IPS-18a (cell line): Measurements from ENCODE around the gene FIGLA.

Experiments
- H3K27ac ChIP-seq: one replicate; pipeline ENCODE4 v1.5.1; 2013; ENCODE audit warnings: low read length
- H3K27me3 ChIP-seq: one replicate; pipeline ENCODE4 v1.6.1; 2013; ENCODE audit warnings: mild to moderate bottlenecking, low read length; ENCODE audit not compliant: control insufficient read depth, insufficient read depth
- H3K36me3 ChIP-seq: one replicate; pipeline ENCODE4 v1.6.1; 2013; ENCODE audit warnings: low read depth, low read length; ENCODE audit not compliant: control insufficient read depth
- H3K4me1 ChIP-seq: one replicate; pipeline ENCODE4 v1.6.1; 2013; ENCODE audit warnings: low read depth, low read length; ENCODE audit not compliant: control insufficient read depth
- H3K4me3 ChIP-seq: one replicate; pipeline ENCODE4 v1.5.1; 2013; ENCODE audit warnings: low read length
- H3K9ac ChIP-seq: one replicate; pipeline ENCODE4 v1.6.1; 2013; ENCODE audit warnings: mild to moderate bottlenecking, low read length, moderate library complexity
- H3K9me3 ChIP-seq: one replicate; pipeline ENCODE4 v1.6.1; 2013; ENCODE audit warnings: low read depth, low read length; ENCODE audit not compliant: control insufficient read depth

FIGLA gene

DNA sequence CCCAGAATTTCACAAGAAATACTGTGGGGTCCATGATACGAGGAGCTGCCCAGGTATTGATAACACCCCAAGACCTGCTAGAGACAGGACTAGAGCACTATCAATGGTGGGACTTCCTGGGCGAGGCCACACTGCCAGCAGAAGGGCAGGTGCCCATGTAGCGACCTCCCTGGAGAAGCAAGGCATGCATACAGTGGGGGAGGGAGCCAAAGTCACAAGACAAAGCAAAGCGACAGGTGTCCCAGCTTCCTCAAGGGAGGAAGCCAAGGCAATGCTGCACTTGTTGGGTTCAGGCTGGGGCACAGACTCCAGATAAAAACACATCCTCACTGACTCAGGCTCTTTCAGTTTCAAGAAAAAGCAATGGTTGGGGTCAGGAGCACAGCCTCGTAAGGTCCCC, 37.7 kb upstream of the FIGLA start:
- Histone ChIP-seq H3K36me3 (no peaks in the 10 kb centered on the region), H3K4me3 (no peak overlapping the region), H3K9me3 (no peaks in the 10 kb centered on the region), H3K27me3 (no peaks in the 10 kb centered on the region), H3K27ac (no peak overlapping the region), H3K4me1 (peaks cover 7% of the 10 kb centered on the region), H3K9ac (no peak overlapping the region)

DNA sequence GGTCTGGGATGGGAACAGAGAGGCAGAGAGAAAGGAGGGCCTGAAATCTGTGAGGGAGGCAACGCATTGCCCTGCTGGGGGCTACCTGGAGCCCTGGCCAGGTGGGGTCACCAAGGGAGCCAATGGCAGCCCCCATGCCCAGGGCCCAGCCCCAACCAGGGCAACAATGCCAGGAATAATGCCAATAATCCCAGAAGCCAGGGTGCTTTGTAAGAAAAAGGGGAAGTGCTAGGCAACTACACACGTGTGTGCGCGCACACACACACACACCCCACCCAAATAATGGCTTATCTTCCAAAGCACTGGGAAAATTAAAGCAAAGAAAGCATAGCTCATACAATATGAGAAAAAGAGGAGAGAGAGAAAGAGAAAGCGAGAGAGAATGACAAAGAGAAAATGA, 36.9 kb upstream of the FIGLA start:
- Histone ChIP-seq H3K9me3 (no peaks in the 10 kb centered on the region), H3K36me3 (no peaks in the 10 kb centered on the region), H3K4me1 (peaks cover 7% of the 10 kb centered on the region), H3K9ac (no peak overlapping the region), H3K27ac (no peak overlapping the region), H3K27me3 (no peaks in the 10 kb centered on the region), H3K4me3 (no peak overlapping the region)

DNA sequence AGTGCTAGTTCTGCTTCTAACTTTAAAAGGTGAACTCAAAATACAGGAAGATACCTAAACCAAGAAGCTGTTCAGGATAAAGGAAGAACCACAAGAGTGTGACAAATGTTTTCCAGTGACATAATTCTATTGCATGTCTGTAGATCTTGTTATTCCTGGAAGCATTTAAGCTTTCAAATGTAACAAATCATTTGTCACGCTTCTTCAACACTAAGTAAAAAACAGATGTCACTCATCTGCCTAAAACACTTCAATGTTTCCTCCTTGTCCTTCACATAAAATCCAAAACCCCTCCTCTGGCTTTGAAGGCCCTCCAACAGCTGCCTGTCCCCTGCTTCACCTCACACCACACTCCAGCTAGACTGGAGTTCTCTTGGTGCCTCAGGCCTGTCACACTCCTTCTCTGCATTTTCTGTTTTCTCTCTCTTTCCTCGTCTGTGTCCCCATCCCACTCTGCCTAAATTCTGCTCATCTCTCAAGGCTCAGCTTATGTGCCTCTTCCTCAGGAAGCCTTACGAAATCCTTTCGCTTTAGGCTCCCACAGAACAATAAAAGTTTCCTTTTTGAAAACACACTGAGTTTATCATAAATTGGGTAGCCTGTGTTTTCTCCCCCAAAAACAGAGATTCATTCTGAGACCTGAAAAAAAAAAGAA, 36.4 kb upstream of the FIGLA start:
- Histone ChIP-seq H3K36me3 (no peaks in the 10 kb centered on the region), H3K27ac (no peak overlapping the region), H3K4me1 (peaks cover 7% of the 10 kb centered on the region), H3K9ac (no peak overlapping the region), H3K4me3 (no peak overlapping the region), H3K27me3 (no peaks in the 10 kb centered on the region), H3K9me3 (no peaks in the 10 kb centered on the region)

DNA sequence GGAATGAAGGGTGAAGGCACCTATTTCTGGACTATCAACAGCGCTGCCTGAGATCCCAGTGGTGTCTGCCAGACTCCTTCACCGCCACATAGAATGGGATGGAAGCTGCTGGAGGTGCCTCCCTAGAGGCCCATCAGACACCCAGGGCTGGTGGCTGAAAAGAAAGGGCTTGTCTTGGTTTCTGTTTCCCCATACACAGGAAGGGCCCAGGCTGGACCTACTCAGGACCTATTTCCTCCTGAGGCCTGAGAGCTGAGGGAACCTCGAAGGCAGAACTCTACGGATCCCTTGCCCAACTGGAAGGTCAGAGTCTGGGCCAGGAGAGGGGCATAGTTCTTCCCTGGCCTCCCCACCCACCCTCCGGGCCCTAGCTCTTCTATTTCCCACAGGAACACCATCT, 32.8 kb upstream of the FIGLA start:
- H3K9me3 ChIP-seq: no peaks in the 10 kb centered on the region
- no peak overlapping the region for H3K4me3 ChIP-seq
- no peak overlapping the region for H3K27ac ChIP-seq
- peaks cover 5% of the 10 kb centered on the region for H3K4me1 ChIP-seq
- H3K36me3 ChIP-seq: no peaks in the 10 kb centered on the region
- H3K9ac ChIP-seq: no peak overlapping the region
- no peaks in the 10 kb centered on the region for H3K27me3 ChIP-seq

DNA sequence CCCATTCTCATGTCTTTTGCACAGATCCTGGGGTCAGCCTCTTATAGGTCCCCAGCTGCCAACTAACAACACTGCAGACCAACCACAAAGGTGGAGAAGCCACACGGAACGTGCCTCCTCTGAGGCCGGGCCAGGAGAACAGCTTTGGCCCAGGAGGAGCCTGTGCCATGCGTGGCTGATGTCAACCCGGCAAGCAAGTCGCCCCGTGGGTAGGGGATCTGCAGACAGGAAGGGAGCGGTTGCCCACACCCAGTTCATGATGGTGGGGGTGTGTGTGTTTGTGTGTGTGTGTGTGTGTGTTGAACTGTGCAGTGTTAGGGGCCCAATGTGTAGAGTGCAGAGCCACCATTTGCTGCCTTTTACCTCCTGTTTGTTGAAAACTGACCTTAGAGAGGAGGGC, 32.4 kb upstream of the FIGLA start:
- Histone ChIP-seq H3K4me3 (no peak overlapping the region), H3K36me3 (no peaks in the 10 kb centered on the region), H3K9ac (no peak overlapping the region), H3K4me1 (peaks cover 1% of the 10 kb centered on the region), H3K27me3 (no peaks in the 10 kb centered on the region), H3K27ac (no peak overlapping the region), H3K9me3 (no peaks in the 10 kb centered on the region)

DNA sequence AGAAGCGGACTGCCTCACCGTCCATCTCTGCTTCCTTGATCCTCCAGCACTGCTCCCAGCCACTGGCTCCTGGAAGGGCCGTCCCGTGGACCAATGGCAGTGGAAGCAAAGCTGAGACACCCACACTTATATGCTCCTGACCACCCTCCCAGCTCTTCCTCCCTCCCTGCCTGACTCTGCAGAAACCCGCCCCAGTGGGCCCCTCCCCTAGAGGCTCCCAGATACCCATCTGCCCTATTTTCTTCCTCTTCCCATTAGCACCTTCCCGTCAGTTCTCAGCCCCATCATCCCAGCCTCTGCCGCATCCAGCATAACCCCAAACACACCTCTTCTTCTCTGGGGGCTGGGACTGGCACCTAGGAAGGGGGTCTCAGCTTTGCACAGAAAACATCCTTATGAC, 30.1 kb upstream of the FIGLA start, which contains the start of gene CLEC4F:
CLEC4F (minus strand) TSS at position 101 of the 400 bp plus-strand sequence; CDS start at position 25, 76 bp downstream.
- Histone ChIP-seq H3K27me3 (no peaks in the 10 kb centered on the region), H3K4me3 (no peak within 1 kb of the TSS), H3K9ac (no peak within 1 kb of the TSS), H3K9me3 (no peaks in the 10 kb centered on the region), H3K27ac (no peak within 1 kb of the TSS), H3K4me1 (no peaks in the 10 kb centered on the region), H3K36me3 (no peaks in the 10 kb centered on the region)

DNA sequence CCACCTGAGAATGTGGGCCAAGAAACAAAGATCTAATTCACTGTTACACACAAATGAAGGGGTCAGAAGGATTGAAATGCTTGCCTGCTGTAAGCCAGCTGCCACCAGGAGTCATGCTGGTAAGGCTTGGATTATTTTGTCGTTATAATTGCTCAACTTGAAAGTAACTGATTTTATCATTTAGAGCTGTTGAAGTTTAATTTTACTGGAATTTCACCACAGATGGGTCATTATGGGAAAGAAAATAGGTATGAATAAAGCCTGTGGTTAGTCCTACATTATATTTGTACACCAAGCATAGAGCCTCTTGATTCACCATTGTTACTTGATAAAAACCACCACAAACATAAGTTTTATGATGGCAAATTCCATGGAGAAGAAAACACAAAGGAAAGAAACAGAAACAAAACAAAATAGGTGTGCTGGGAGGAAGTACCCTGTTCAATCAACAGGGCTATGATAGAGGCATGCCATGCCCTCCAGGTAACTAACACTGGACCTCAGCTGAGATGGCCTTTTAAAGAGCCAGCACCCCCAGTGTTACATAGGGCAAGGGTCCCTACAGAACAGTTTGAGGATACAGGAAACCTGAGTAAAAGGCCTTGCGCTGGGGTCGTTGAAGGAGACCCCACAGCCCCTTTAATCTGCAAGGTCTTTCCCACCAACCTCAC, 27.0 kb upstream of the FIGLA start:
- Histone ChIP-seq H3K9ac (no peak overlapping the region), H3K4me1 (no peaks in the 10 kb centered on the region), H3K4me3 (no peak overlapping the region), H3K36me3 (no peaks in the 10 kb centered on the region), H3K27me3 (no peaks in the 10 kb centered on the region), H3K9me3 (no peaks in the 10 kb centered on the region), H3K27ac (no peak overlapping the region)

DNA sequence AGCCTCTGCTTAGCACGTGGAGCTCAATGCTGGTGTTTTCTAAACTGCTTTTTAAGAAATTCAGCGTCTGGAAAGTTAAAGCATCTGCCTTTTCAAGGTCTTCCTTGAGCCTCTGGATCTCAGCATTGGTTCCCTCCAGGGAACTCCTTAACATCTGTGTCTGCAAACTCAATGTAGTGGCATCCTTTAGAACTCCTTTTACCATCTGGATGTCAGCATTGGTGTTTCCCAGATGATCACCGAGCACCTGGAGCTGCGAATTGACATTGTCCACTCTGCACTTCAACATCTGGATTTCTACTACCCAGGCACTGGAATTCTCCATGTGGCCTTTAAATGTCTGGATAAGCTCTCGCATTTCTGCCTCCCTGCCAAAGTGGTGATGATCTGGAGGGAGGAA, 26.3 kb upstream of the FIGLA start:
- Histone ChIP-seq H3K4me1 (no peaks in the 10 kb centered on the region), H3K9me3 (no peaks in the 10 kb centered on the region), H3K36me3 (no peaks in the 10 kb centered on the region), H3K9ac (no peak overlapping the region), H3K4me3 (no peak overlapping the region), H3K27me3 (no peaks in the 10 kb centered on the region), H3K27ac (no peak overlapping the region)

DNA sequence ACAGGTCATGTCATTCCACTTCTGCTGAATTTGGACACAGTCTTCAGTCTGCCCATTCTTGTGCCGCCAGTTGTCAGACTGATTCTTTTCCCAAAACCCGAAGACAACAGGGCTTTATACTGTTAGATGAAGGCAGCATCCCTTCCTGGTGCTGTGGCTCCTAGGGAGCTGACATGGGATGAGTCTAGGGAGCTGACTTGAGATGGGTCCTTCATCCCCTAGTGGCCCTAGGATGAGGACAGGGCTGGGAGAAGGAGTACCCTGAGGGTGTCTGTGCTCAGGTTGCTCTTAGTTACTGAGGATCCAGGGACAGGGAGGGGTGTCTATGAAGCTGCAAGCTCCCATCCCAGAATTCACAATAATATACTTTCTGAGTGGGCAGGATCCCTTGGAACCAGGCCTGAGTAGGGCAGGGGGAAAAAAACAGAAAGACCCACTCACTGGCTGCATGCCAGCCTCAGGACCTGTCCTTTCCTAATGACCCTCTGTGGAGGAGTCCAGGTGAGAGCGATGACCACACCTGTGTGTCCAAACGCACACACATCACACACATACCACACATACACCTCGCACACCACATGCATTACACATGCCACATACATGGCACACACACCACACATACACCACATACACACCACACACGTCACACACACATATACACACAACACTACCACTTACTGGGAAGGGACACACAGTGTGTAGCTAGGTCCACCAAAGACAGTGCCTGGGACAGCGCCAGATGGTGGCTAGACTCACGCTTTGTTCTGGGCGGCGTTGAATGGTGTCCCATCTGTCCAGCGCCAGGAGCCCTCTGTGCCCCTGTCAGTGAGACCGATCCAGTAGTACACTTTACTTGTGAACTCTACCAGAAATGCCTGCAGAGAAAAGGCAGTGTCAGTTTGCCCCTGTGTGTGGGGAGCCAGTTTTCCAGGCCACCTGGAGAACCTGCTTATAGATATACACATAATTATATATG, 18.8 kb upstream of the FIGLA start:
- Histone ChIP-seq H3K27me3 (no peaks in the 10 kb centered on the region), H3K9me3 (no peaks in the 10 kb centered on the region), H3K9ac (no peak overlapping the region), H3K4me1 (no peaks in the 10 kb centered on the region), H3K27ac (no peak overlapping the region), H3K36me3 (no peaks in the 10 kb centered on the region), H3K4me3 (no peak overlapping the region)

DNA sequence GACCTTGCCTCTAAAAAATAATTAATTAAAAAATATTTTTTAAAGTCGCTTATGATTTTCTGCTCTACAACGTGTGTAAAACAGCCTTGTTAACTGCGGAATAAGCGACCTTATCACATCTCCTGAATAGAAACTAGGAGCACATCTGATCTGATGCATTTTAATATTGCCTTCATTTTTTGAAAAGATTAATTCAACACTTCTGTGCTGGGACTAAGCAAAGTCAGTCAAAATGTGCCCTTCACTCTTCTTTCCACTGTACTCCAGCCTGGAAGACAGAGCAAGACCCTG, 17.3 kb upstream of the FIGLA start:
- no peak overlapping the region for H3K9ac ChIP-seq
- H3K4me1 ChIP-seq: no peaks in the 10 kb centered on the region
- H3K4me3 ChIP-seq: no peak overlapping the region
- H3K27me3 ChIP-seq: no peaks in the 10 kb centered on the region
- no peaks in the 10 kb centered on the region for H3K36me3 ChIP-seq
- no peaks in the 10 kb centered on the region for H3K9me3 ChIP-seq
- no peak overlapping the region for H3K27ac ChIP-seq

DNA sequence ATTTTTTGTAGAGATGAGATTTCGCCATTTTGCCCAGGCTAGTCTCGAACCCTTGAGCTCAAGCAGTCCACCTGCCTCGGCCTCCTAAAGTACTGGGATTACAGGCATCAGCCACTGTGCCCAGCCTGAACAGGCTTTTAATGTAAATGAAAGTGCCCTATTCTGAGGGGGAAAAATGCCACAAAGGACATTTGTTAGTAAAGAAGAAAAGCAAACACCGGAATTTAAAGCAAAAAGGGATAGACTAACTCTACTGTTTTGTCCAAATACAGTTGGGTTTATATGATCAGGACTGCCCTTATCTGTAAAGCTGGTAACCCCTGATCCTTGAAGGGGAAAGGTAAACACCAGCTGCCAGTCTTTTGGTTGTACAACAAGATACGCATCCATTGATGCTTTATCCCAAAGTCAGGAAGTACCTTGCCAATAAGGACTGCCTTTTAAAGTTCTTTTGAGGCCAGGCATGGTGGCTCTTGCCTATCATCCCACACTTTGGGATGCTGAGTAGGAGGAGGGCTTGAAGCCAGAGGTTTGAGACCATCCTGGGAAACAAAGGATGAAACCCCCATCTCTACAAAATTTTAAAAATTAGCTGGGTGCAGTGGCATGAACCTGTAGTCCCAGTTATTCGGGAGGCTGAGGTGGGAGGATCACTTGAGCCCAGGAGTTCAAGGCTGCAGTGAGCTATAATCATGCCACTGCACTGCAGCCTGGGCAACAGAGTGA, 16.8 kb upstream of the FIGLA start:
- H3K9ac ChIP-seq: no peak overlapping the region
- no peaks in the 10 kb centered on the region for H3K4me1 ChIP-seq
- no peak overlapping the region for H3K27ac ChIP-seq
- H3K4me3 ChIP-seq: no peak overlapping the region
- no peaks in the 10 kb centered on the region for H3K36me3 ChIP-seq
- H3K27me3 ChIP-seq: no peaks in the 10 kb centered on the region
- H3K9me3 ChIP-seq: no peaks in the 10 kb centered on the region
